H1 (cell line): ENCODE results near the gene TAB3. TPM values are rescaled to one million over a fixed set of nuclear protein-coding genes. Genes with fewer than 3 reads are reported as not detected.
A peak's percentile ranks its signal among the peaks of the same experiment; 100 is the strongest.

Source experiments
- BACH1 ChIP-seq: IDR thresholded peaks from 2 replicates; pipeline ENCODE4 v1.6.1; 2012; ENCODE audit warnings: low read length, improper control_type of control experiment
- BRCA1 ChIP-seq: IDR thresholded peaks from 2 replicates; pipeline ENCODE4 v1.6.1; 2012; ENCODE audit warnings: low read depth, low read length, improper control_type of control experiment
- CTCF ChIP-seq, 3 experiments: IDR thresholded peaks; 1 replicate in 2 of 3; 2 replicates in 1 of 3; pipeline versions ENCODE4 v1.5.1 to v1.6.1; 2011; ENCODE audit warnings: low read length in 3 of 3, mild to moderate bottlenecking in 3 of 3, inconsistent platforms in 2 of 3, low read depth in 1 of 3, moderate library complexity in 1 of 3; ENCODE audit not compliant: insufficient read depth in 1 of 3; ENCODE audit errors: control extremely low read depth in 1 of 3
- SUZ12 ChIP-seq: fragments of 200-600 bp; sonication (generic); IDR thresholded peaks from 2 replicates; pipeline ENCODE4 v1.6.1; 2012; ENCODE audit warnings: mild to moderate bottlenecking, inconsistent platforms, low read length, moderate library complexity, mixed read lengths
- TCF12 ChIP-seq: IDR thresholded peaks from 2 replicates; pipeline ENCODE4 v1.6.1; 2011; ENCODE audit warnings: low read depth, mild to moderate bottlenecking, low read length
- TEAD4 ChIP-seq: IDR thresholded peaks from 2 replicates; pipeline ENCODE4 v1.6.1; 2012; ENCODE audit warnings: low read depth, low read length, inconsistent platforms, mixed read lengths
- polyA plus RNA-seq, 7 experiments: library from polyadenylated mRNA; depleted of rRNA in 3 of 7; stranded (reverse) in 5 of 7; unstranded in 2 of 7; fragments of >200 nt in 5 of 7; fragments of 200-250 nt in 2 of 7; gene quantifications; 1 replicate in 5 of 7; 2 replicates in 1 of 7; 4 replicates in 1 of 7; pipeline versions ENCODE4 v1.2.1 to v1.2.3, GENCODE V29; 2011 to 2013; ENCODE audit warnings: missing spikeins in 2 of 7, mixed read lengths in 2 of 7
- total RNA-seq: library from RNA; stranded (reverse); fragmentation: NEBNext Ultra II Directional; extraction: Animal tissue kit (Norgen Biotek cat#: 25700); gene quantifications from 2 replicates; pipeline ENCODE4 v1.2.1, GENCODE V29; 2021
- TF ChIP-seq, protein P1 (sequence below): fragments of 300-600 bp; sonication (generic); IDR thresholded peaks from 2 replicates; pipeline ENCODE4 v1.7.1; 2012; ENCODE audit warnings: low read length, moderate library complexity, mild to moderate bottlenecking, inconsistent platforms; ENCODE audit not compliant: insufficient replicate concordance

The TAB3 gene
- total and polyA plus RNA-seq, 2 of the 8 experiments (the other 6 are each of a cell fraction or from before 2014, with no cell fraction given) = 12.7 to 12.9 TPM

GRCh38 chrX:30889147-30890140 is at the start of gene TAB3 (continued):
- TF ChIP-seq, protein P1, sequence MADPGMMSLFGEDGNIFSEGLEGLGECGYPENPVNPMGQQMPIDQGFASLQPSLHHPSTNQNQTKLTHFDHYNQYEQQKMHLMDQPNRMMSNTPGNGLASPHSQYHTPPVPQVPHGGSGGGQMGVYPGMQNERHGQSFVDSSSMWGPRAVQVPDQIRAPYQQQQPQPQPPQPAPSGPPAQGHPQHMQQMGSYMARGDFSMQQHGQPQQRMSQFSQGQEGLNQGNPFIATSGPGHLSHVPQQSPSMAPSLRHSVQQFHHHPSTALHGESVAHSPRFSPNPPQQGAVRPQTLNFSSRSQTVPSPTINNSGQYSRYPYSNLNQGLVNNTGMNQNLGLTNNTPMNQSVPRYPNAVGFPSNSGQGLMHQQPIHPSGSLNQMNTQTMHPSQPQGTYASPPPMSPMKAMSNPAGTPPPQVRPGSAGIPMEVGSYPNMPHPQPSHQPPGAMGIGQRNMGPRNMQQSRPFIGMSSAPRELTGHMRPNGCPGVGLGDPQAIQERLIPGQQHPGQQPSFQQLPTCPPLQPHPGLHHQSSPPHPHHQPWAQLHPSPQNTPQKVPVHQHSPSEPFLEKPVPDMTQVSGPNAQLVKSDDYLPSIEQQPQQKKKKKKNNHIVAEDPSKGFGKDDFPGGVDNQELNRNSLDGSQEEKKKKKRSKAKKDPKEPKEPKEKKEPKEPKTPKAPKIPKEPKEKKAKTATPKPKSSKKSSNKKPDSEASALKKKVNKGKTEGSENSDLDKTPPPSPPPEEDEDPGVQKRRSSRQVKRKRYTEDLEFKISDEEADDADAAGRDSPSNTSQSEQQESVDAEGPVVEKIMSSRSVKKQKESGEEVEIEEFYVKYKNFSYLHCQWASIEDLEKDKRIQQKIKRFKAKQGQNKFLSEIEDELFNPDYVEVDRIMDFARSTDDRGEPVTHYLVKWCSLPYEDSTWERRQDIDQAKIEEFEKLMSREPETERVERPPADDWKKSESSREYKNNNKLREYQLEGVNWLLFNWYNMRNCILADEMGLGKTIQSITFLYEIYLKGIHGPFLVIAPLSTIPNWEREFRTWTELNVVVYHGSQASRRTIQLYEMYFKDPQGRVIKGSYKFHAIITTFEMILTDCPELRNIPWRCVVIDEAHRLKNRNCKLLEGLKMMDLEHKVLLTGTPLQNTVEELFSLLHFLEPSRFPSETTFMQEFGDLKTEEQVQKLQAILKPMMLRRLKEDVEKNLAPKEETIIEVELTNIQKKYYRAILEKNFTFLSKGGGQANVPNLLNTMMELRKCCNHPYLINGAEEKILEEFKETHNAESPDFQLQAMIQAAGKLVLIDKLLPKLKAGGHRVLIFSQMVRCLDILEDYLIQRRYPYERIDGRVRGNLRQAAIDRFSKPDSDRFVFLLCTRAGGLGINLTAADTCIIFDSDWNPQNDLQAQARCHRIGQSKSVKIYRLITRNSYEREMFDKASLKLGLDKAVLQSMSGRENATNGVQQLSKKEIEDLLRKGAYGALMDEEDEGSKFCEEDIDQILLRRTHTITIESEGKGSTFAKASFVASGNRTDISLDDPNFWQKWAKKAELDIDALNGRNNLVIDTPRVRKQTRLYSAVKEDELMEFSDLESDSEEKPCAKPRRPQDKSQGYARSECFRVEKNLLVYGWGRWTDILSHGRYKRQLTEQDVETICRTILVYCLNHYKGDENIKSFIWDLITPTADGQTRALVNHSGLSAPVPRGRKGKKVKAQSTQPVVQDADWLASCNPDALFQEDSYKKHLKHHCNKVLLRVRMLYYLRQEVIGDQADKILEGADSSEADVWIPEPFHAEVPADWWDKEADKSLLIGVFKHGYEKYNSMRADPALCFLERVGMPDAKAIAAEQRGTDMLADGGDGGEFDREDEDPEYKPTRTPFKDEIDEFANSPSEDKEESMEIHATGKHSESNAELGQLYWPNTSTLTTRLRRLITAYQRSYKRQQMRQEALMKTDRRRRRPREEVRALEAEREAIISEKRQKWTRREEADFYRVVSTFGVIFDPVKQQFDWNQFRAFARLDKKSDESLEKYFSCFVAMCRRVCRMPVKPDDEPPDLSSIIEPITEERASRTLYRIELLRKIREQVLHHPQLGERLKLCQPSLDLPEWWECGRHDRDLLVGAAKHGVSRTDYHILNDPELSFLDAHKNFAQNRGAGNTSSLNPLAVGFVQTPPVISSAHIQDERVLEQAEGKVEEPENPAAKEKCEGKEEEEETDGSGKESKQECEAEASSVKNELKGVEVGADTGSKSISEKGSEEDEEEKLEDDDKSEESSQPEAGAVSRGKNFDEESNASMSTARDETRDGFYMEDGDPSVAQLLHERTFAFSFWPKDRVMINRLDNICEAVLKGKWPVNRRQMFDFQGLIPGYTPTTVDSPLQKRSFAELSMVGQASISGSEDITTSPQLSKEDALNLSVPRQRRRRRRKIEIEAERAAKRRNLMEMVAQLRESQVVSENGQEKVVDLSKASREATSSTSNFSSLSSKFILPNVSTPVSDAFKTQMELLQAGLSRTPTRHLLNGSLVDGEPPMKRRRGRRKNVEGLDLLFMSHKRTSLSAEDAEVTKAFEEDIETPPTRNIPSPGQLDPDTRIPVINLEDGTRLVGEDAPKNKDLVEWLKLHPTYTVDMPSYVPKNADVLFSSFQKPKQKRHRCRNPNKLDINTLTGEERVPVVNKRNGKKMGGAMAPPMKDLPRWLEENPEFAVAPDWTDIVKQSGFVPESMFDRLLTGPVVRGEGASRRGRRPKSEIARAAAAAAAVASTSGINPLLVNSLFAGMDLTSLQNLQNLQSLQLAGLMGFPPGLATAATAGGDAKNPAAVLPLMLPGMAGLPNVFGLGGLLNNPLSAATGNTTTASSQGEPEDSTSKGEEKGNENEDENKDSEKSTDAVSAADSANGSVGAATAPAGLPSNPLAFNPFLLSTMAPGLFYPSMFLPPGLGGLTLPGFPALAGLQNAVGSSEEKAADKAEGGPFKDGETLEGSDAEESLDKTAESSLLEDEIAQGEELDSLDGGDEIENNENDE = no peak
- TF ChIP-seq TEAD4 (no peak), BRCA1 (peak; percentile 87), SUZ12 (no peak), BACH1 (no peak), CTCF (IDR thresholded peaks at IDR 0.05; ENCODE audit: control extremely low read depth in 1 of 3, insufficient read depth in 1 of 3, low read depth in 1 of 3, low read length in 3 of 3) (no peak), TCF12 (no peak)
